Measurements from ENCODE around the gene PPP2R5C.
A peak's percentile ranks its signal among the peaks of the same experiment; 100 is the strongest.

PPP2R5C gene

GRCh38 chr14:101839661-101840060, 78.2 kb downstream of the PPP2R5C start:
- DNase-seq: no peak
- H2BK15ac ChIP-seq (ENCODE audit: low read depth, poor library complexity, severe bottlenecking): no peak overlapping the region
- no peak overlapping the region for H2BK120ac ChIP-seq (ENCODE audit: low read depth, low read length)
- H3K14ac ChIP-seq (ENCODE audit: low read length in 2 of 2): no peak overlapping the region
- no peak overlapping the region for H3K27ac ChIP-seq (ENCODE audit: low read length, poor library complexity, severe bottlenecking)
- H3K36me3 ChIP-seq (ENCODE audit: control insufficient read depth in 1 of 2, insufficient read depth in 2 of 2, low read depth in 1 of 2, low read length in 2 of 2): peaks cover 3 to 18% of the 10 kb centered on the region in 2 experiments
- no peak overlapping the region for H3K23ac ChIP-seq (ENCODE audit: low read length in 2 of 2)
- H2AK5ac ChIP-seq (ENCODE audit: low read length, severe bottlenecking): no peak overlapping the region
- no peak overlapping the region for H3K18ac ChIP-seq (ENCODE audit: low read depth in 1 of 2, low read length in 2 of 2)
- H2BK12ac ChIP-seq (ENCODE audit: low read length in 2 of 2): no peak overlapping the region
- WGBS: over 99% methylated on average over 6 of the region's 6 CpGs
- no peaks in the 10 kb centered on the region for H3K27me3 ChIP-seq (ENCODE audit: control insufficient read depth in 1 of 2, insufficient read depth in 1 of 2, low read length in 2 of 2)
- no peak overlapping the region for H4K8ac ChIP-seq (ENCODE audit: low read length)
- no peak overlapping the region for H3K4me2 ChIP-seq (ENCODE audit: low read length, poor library complexity, severe bottlenecking)
- H2BK5ac ChIP-seq (ENCODE audit: low read depth, low read length, poor library complexity, severe bottlenecking): no peak overlapping the region
- H3K9ac ChIP-seq (ENCODE audit: low read length): no peak overlapping the region
- H3K4me3 ChIP-seq (ENCODE audit: insufficient read depth in 1 of 2, low read depth in 1 of 2, low read length in 2 of 2): no peak overlapping the region
- peaks cover 26% of the 10 kb centered on the region for H3K4me1 ChIP-seq (ENCODE audit: control insufficient read depth, insufficient read depth, low read depth, low read length)
- H3K4ac ChIP-seq (ENCODE audit: low read depth in 1 of 2, low read length in 2 of 2): no peak overlapping the region
- peaks cover 34% of the 10 kb centered on the region for H3K79me1 ChIP-seq (replicated peaks; ENCODE audit: low read length, poor library complexity, severe bottlenecking)
- H2AFZ ChIP-seq (ENCODE audit: low read depth, low read length): no peak overlapping the region
- no peaks in the 10 kb centered on the region for H3K9me3 ChIP-seq (ENCODE audit: control insufficient read depth, low read length)
- H4K91ac ChIP-seq (ENCODE audit: low read length): no peak overlapping the region

- Histone ChIP-seq H2BK120ac (ENCODE audit: low read depth, low read length) (no peak overlapping the region), H3K23ac (ENCODE audit: low read length in 2 of 2) (no peak overlapping the region), H3K27me3 (ENCODE audit: control insufficient read depth in 1 of 2, insufficient read depth in 1 of 2, low read length in 2 of 2) (no peaks in the 10 kb centered on the region), H2AFZ (ENCODE audit: low read depth, low read length) (no peak overlapping the region), H3K9ac (ENCODE audit: low read length) (no peak overlapping the region), H3K4me1 (ENCODE audit: control insufficient read depth, insufficient read depth, low read depth, low read length) (peaks cover 19% of the 10 kb centered on the region), H3K27ac (ENCODE audit: low read length, poor library complexity, severe bottlenecking) (no peak overlapping the region), H3K4ac (ENCODE audit: low read depth in 1 of 2, low read length in 2 of 2) (no peak overlapping the region), H2AK5ac (ENCODE audit: low read length, severe bottlenecking) (no peak overlapping the region), H3K18ac (ENCODE audit: low read depth in 1 of 2, low read length in 2 of 2) (no peak overlapping the region), H2BK15ac (ENCODE audit: low read depth, poor library complexity, severe bottlenecking) (no peak overlapping the region), H3K14ac (ENCODE audit: low read length in 2 of 2) (no peak overlapping the region), H4K91ac (ENCODE audit: low read length) (no peak overlapping the region), H3K9me3 (ENCODE audit: control insufficient read depth, low read length) (no peaks in the 10 kb centered on the region), H3K36me3 (ENCODE audit: control insufficient read depth in 1 of 2, insufficient read depth in 2 of 2, low read depth in 1 of 2, low read length in 2 of 2) (peaks cover 3 to 18% of the 10 kb centered on the region in 2 experiments), H3K4me3 (ENCODE audit: insufficient read depth in 1 of 2, low read depth in 1 of 2, low read length in 2 of 2) (no peak overlapping the region), H3K79me1 (replicated peaks; ENCODE audit: low read length, poor library complexity, severe bottlenecking) (peaks cover 35% of the 10 kb centered on the region), H3K4me2 (ENCODE audit: low read length, poor library complexity, severe bottlenecking) (no peak overlapping the region), H4K8ac (ENCODE audit: low read length) (no peak overlapping the region), H2BK12ac (ENCODE audit: low read length in 2 of 2) (no peak overlapping the region), H2BK5ac (ENCODE audit: low read depth, low read length, poor library complexity, severe bottlenecking) (no peak overlapping the region)
- WGBS: 74% methylated on average over 4 of the region's 5 CpGs
- DNase-seq: no peak
These were observed 79.3 kb downstream of the PPP2R5C start for GRCh38 chr14:101840649-101841369.

GRCh38 chr14:101843038-101843437, 81.5 kb downstream of the PPP2R5C start:
- no peak overlapping the region for H3K9ac ChIP-seq (ENCODE audit: low read length)
- no peak overlapping the region for H3K4me3 ChIP-seq (ENCODE audit: insufficient read depth in 1 of 2, low read depth in 1 of 2, low read length in 2 of 2)
- H3K36me3 ChIP-seq (ENCODE audit: control insufficient read depth in 1 of 2, insufficient read depth in 2 of 2, low read depth in 1 of 2, low read length in 2 of 2): peaks cover 3 to 20% of the 10 kb centered on the region in 2 experiments
- no peak overlapping the region for H3K4ac ChIP-seq (ENCODE audit: low read depth in 1 of 2, low read length in 2 of 2)
- no peak overlapping the region for H3K4me2 ChIP-seq (ENCODE audit: low read length, poor library complexity, severe bottlenecking)
- no peak overlapping the region for H4K8ac ChIP-seq (ENCODE audit: low read length)
- no peak for DNase-seq
- H2BK12ac ChIP-seq (ENCODE audit: low read length in 2 of 2): no peak overlapping the region
- no peaks in the 10 kb centered on the region for H3K27me3 ChIP-seq (ENCODE audit: control insufficient read depth in 1 of 2, insufficient read depth in 1 of 2, low read length in 2 of 2)
- WGBS: 92% methylated on average over 3 of the region's 3 CpGs
- H4K91ac ChIP-seq (ENCODE audit: low read length): no peak overlapping the region
- H3K4me1 ChIP-seq (ENCODE audit: control insufficient read depth, insufficient read depth, low read depth, low read length): peaks cover 13% of the 10 kb centered on the region
- H2BK5ac ChIP-seq (ENCODE audit: low read depth, low read length, poor library complexity, severe bottlenecking): no peak overlapping the region
- no peak overlapping the region for H2AK5ac ChIP-seq (ENCODE audit: low read length, severe bottlenecking)
- no peak overlapping the region for H2AFZ ChIP-seq (ENCODE audit: low read depth, low read length)
- H3K14ac ChIP-seq (ENCODE audit: low read length in 2 of 2): no peak overlapping the region
- no peak overlapping the region for H3K18ac ChIP-seq (ENCODE audit: low read depth in 1 of 2, low read length in 2 of 2)
- no peak overlapping the region for H2BK120ac ChIP-seq (ENCODE audit: low read depth, low read length)
- peaks cover 39% of the 10 kb centered on the region for H3K79me1 ChIP-seq (replicated peaks; ENCODE audit: low read length, poor library complexity, severe bottlenecking)
- H3K27ac ChIP-seq (ENCODE audit: low read length, poor library complexity, severe bottlenecking): no peak overlapping the region
- H2BK15ac ChIP-seq (ENCODE audit: low read depth, poor library complexity, severe bottlenecking): no peak overlapping the region
- no peak overlapping the region for H3K23ac ChIP-seq (ENCODE audit: low read length in 2 of 2)
- H3K9me3 ChIP-seq (ENCODE audit: control insufficient read depth, low read length): no peaks in the 10 kb centered on the region

- Histone ChIP-seq H2BK120ac (ENCODE audit: low read depth, low read length) (no peak overlapping the region), H3K4me3 (ENCODE audit: insufficient read depth in 1 of 2, low read depth in 1 of 2, low read length in 2 of 2) (no peak overlapping the region), H3K9me3 (ENCODE audit: control insufficient read depth, low read length) (no peaks in the 10 kb centered on the region), H3K79me1 (replicated peaks; ENCODE audit: low read length, poor library complexity, severe bottlenecking) (peaks cover 40% of the 10 kb centered on the region), H3K36me3 (ENCODE audit: control insufficient read depth in 1 of 2, insufficient read depth in 2 of 2, low read depth in 1 of 2, low read length in 2 of 2) (peaks cover 3 to 20% of the 10 kb centered on the region in 2 experiments), H4K91ac (ENCODE audit: low read length) (no peak overlapping the region), H4K8ac (ENCODE audit: low read length) (no peak overlapping the region), H2BK12ac (ENCODE audit: low read length in 2 of 2) (no peak overlapping the region), H2BK5ac (ENCODE audit: low read depth, low read length, poor library complexity, severe bottlenecking) (no peak overlapping the region), H2BK15ac (ENCODE audit: low read depth, poor library complexity, severe bottlenecking) (no peak overlapping the region), H3K4ac (ENCODE audit: low read depth in 1 of 2, low read length in 2 of 2) (no peak overlapping the region), H3K4me2 (ENCODE audit: low read length, poor library complexity, severe bottlenecking) (no peak overlapping the region), H3K27ac (ENCODE audit: low read length, poor library complexity, severe bottlenecking) (no peak overlapping the region), H3K14ac (ENCODE audit: low read length in 2 of 2) (no peak overlapping the region), H3K23ac (ENCODE audit: low read length in 2 of 2) (no peak overlapping the region), H3K9ac (ENCODE audit: low read length) (peak overlapping the region; percentile 21), H3K27me3 (ENCODE audit: control insufficient read depth in 1 of 2, insufficient read depth in 1 of 2, low read length in 2 of 2) (no peaks in the 10 kb centered on the region), H3K18ac (ENCODE audit: low read depth in 1 of 2, low read length in 2 of 2) (no peak overlapping the region), H3K4me1 (ENCODE audit: control insufficient read depth, insufficient read depth, low read depth, low read length) (peaks cover 9% of the 10 kb centered on the region), H2AFZ (ENCODE audit: low read depth, low read length) (no peak overlapping the region), H2AK5ac (ENCODE audit: low read length, severe bottlenecking) (no peak overlapping the region)
- DNase-seq: no peak
- WGBS: 94% methylated on average over 6 of the region's 7 CpGs
These were observed 82.2 kb downstream of the PPP2R5C start for GRCh38 chr14:101843665-101844064.

Measured in mesenchymal stem cell (in vitro differentiated cells and primary cell).